IPS-18a (cell line): Measurements from ENCODE around the gene ZNF565.
"Not testable (repeated sequence)": the region's sequence is repeated elsewhere in the genome, so short reads cannot be mapped to it uniquely, and the experiment has no call there.

Experiments
- H3K27ac ChIP-seq: one replicate; pipeline ENCODE4 v1.5.1; 2013; ENCODE audit warnings: low read length
- H3K27me3 ChIP-seq: one replicate; pipeline ENCODE4 v1.6.1; 2013; ENCODE audit warnings: mild to moderate bottlenecking, low read length; ENCODE audit not compliant: control insufficient read depth, insufficient read depth
- H3K36me3 ChIP-seq: one replicate; pipeline ENCODE4 v1.6.1; 2013; ENCODE audit warnings: low read depth, low read length; ENCODE audit not compliant: control insufficient read depth
- H3K4me1 ChIP-seq: one replicate; pipeline ENCODE4 v1.6.1; 2013; ENCODE audit warnings: low read depth, low read length; ENCODE audit not compliant: control insufficient read depth
- H3K4me3 ChIP-seq: one replicate; pipeline ENCODE4 v1.5.1; 2013; ENCODE audit warnings: low read length
- H3K9ac ChIP-seq: one replicate; pipeline ENCODE4 v1.6.1; 2013; ENCODE audit warnings: mild to moderate bottlenecking, low read length, moderate library complexity
- H3K9me3 ChIP-seq: one replicate; pipeline ENCODE4 v1.6.1; 2013; ENCODE audit warnings: low read depth, low read length; ENCODE audit not compliant: control insufficient read depth

Gene ZNF565

GRCh38 chr19:36209372-36209771 is 5.1 kb downstream of the ZNF565 start:
- H3K9me3 ChIP-seq: no peaks in the 10 kb centered on the region
- no peaks in the 10 kb centered on the region for H3K4me1 ChIP-seq
- no peak overlapping the region for H3K4me3 ChIP-seq
- H3K9ac ChIP-seq: no peak overlapping the region
- H3K27ac ChIP-seq: no peak overlapping the region
- no peaks in the 10 kb centered on the region for H3K36me3 ChIP-seq
- H3K27me3 ChIP-seq: no peaks in the 10 kb centered on the region

- Histone ChIP-seq H3K27ac (no peak overlapping the region), H3K9me3 (no peaks in the 10 kb centered on the region), H3K4me1 (no peaks in the 10 kb centered on the region), H3K9ac (no peak overlapping the region), H3K36me3 (no peaks in the 10 kb centered on the region), H3K27me3 (no peaks in the 10 kb centered on the region), H3K4me3 (no peak overlapping the region)
These were observed 6.7 kb downstream of the ZNF565 start for GRCh38 chr19:36207605-36208252.

GRCh38 chr19:36203293-36203692 is 11.2 kb downstream of the ZNF565 start:
- Histone ChIP-seq H3K9ac (no peak overlapping the region), H3K9me3 (no peaks in the 10 kb centered on the region), H3K4me3 (no peak overlapping the region), H3K27me3 (no peaks in the 10 kb centered on the region), H3K36me3 (no peaks in the 10 kb centered on the region), H3K27ac (no peak overlapping the region), H3K4me1 (no peaks in the 10 kb centered on the region)

DNA sequence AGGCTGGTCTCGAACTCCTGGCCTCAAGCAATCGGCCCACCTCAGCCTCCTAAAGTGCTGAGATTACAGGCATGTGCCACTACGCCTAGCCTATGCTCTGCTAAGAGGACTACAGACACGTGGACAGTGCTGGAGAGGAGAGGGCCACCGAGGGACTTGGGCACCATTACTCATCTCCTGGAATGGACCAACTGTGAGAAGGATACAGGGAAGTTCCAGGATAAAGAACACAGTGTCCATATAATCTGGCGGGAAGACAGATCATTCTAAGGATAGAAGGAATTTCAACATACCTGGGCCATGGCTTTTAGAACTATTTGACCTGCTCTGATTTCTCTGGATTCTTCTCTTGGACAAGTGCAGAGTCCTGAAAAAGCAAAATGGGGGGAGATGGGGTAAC is 12.8 kb downstream of the ZNF565 start:
- no peak overlapping the region for H3K4me3 ChIP-seq
- no peak overlapping the region for H3K9ac ChIP-seq
- H3K9me3 ChIP-seq: no peaks in the 10 kb centered on the region
- H3K27me3 ChIP-seq: no peaks in the 10 kb centered on the region
- no peaks in the 10 kb centered on the region for H3K36me3 ChIP-seq
- no peak overlapping the region for H3K27ac ChIP-seq
- H3K4me1 ChIP-seq: no peaks in the 10 kb centered on the region

DNA sequence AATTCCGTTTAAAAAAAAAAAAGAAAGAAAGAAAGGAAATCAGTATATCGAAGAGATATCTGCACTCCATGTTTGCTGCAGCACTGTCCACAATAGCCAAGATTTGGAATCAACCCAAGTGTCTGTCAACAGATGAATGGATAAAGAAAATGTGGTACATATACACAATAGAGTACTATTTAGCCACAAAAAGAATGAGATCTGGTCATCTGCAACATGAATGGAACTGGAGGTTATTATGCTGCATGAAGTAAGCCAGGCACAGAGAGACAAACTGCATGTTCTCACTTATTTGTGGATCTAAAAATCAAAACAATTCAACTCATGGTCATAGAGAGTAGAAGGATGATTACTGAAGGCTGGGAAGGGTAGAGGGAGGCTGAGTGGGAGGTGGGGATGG is 16.3 kb downstream of the ZNF565 start:
- Histone ChIP-seq H3K27me3 (no peaks in the 10 kb centered on the region), H3K27ac (no peak overlapping the region), H3K4me1 (no peaks in the 10 kb centered on the region), H3K9ac (no peak overlapping the region), H3K36me3 (no peaks in the 10 kb centered on the region), H3K4me3 (no peak overlapping the region), H3K9me3 (no peaks in the 10 kb centered on the region)

DNA sequence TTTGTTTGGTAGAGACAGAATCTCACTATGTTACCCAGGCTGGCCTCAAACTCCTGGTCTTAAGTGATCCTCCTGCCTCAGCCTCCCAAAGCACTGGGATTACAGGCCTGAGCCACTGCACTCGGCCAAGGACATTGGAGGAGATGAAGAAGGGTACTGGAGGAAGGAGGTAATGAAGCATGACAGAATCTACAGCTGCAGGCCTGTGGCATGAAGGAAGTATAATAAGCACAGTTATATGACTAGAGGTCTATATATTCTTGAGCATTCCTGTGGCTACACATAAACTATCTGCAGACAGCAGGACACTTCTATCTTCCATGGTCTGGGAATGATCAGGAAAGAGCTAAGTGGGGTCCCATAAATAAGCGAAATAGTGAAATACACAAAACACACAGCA is 18.2 kb downstream of the ZNF565 start:
- H3K4me1 ChIP-seq: no peaks in the 10 kb centered on the region
- no peak overlapping the region for H3K27ac ChIP-seq
- no peak overlapping the region for H3K4me3 ChIP-seq

GRCh38 chr19:36186722-36187121 is 27.7 kb downstream of the ZNF565 start:
- not testable (repeated sequence) for H3K27ac ChIP-seq, H3K9ac ChIP-seq, H3K36me3 ChIP-seq, H3K4me1 ChIP-seq, H3K27me3 ChIP-seq, H3K4me3 ChIP-seq, H3K9me3 ChIP-seq

More for the DNA sequence above, 18.2 kb downstream of the ZNF565 start:
- Histone ChIP-seq H3K27me3 (no peaks in the 10 kb centered on the region), H3K9ac (no peak overlapping the region), H3K9me3 (no peaks in the 10 kb centered on the region), H3K36me3 (no peaks in the 10 kb centered on the region)

- Histone ChIP-seq H3K27me3 (no peaks in the 10 kb centered on the region), H3K9ac (no peak overlapping the region), H3K9me3 (no peaks in the 10 kb centered on the region), H3K4me3 (no peak overlapping the region), H3K27ac (no peak overlapping the region), H3K4me1 (no peaks in the 10 kb centered on the region), H3K36me3 (no peaks in the 10 kb centered on the region)
These were observed 31.2 kb downstream of the ZNF565 start for GRCh38 chr19:36183245-36183628.

DNA sequence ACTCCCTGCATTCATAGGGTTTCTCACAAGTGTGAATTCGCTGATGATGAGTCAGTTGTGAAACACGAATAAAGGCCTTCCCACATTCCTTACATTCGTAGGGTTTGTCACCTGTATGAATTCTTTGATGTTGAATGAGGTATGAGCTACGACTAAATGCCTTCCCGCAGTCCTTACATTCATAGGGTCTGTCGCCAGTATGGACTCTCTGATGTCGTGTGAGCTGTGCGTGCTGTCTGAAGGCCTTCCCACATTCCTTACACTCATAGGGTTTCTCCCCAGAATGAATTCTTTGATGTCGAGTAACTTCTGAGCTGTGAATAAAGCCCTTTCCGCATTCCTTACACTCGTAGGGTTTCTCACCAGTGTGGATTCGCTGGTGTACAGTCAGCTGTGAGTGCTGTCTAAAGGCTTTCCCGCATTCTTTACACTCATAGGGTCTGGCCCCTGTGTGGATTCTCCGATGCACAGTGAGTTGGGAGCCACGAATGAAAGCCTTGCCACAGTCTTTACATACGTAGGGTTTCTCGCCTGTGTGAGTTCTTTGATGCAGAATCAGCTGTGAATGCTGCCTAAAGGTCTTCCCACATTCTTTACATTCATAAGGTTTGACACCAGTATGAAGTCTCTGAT is 31.7 kb downstream of the ZNF565 start:
- H3K27ac ChIP-seq: no peak overlapping the region
- H3K36me3 ChIP-seq: no peaks in the 10 kb centered on the region
- no peak overlapping the region for H3K9ac ChIP-seq
- no peaks in the 10 kb centered on the region for H3K4me1 ChIP-seq
- H3K4me3 ChIP-seq: no peak overlapping the region
- no peaks in the 10 kb centered on the region for H3K9me3 ChIP-seq
- no peaks in the 10 kb centered on the region for H3K27me3 ChIP-seq

GRCh38 chr19:36179077-36179476 is 35.4 kb downstream of the ZNF565 start:
- H3K4me3 ChIP-seq, H3K36me3 ChIP-seq, H3K4me1 ChIP-seq, H3K27ac ChIP-seq, H3K9ac ChIP-seq, H3K9me3 ChIP-seq, H3K27me3 ChIP-seq: not testable (repeated sequence)

DNA sequence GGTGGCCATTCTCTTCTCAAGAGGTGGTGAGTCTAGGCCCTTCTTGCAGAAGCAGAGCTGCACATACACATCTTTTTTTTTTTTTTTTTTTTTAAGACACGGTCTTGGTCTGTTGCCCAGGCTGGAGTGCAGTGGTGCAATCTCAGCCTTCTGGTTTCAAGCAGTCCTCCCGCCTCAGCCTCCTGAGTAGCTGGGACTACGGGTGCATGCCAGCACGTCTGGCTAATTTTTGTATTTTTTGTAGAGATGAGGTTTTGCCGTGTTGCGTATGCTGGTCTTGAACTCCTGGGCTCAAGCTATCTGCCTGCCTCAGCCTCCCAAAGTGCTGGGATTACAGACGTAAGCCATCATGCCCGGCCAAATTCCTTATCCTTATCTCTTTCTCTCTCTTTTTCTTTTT is 40.6 kb downstream of the ZNF565 start:
- not testable (repeated sequence) for H3K27me3 ChIP-seq, H3K4me1 ChIP-seq, H3K9me3 ChIP-seq, H3K27ac ChIP-seq, H3K4me3 ChIP-seq, H3K36me3 ChIP-seq, H3K9ac ChIP-seq

DNA sequence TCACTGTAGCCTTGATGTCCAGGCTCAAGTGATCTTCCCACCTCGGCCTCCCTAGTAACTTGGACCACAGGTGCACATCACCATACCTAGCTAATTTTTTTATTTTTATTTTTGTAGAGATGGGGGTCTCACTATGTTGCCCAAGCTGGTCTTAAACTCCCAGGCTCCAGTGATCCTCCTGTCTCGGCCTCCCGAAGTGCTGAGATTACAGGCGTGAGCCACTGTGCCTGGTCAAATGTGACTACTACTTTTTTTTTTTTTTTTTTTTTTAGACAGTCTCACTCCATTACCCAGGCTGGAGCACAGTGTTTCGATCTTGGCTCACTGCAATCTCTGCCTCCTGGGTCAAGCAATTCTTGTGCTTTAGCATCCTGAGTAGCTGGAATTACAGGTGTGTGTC is 41.6 kb downstream of the ZNF565 start:
- H3K27ac ChIP-seq: no peak overlapping the region
- no peak overlapping the region for H3K4me3 ChIP-seq

More for the DNA sequence above, 41.6 kb downstream of the ZNF565 start:
- no peak overlapping the region for H3K9ac ChIP-seq
- H3K4me1 ChIP-seq: no peaks in the 10 kb centered on the region
- H3K36me3 ChIP-seq: no peaks in the 10 kb centered on the region
- no peaks in the 10 kb centered on the region for H3K9me3 ChIP-seq
- no peaks in the 10 kb centered on the region for H3K27me3 ChIP-seq
